Activated naive CD8-positive, alpha-beta T cell treated with anti-CD3 and anti-CD28 coated beads, Interleukin-2, amount 10 ng/mL, durations not matched to agents 7 days and 5 days (primary cell): ENCODE data around the gene TIGAR. TPM values are rescaled to one million over a fixed set of nuclear protein-coding genes. Genes with fewer than 3 reads are reported as not detected.

Source experiments
- total RNA-seq, 2 experiments: library from RNA; stranded (reverse); gene quantifications; one replicate each; pipeline ENCODE4 v1.2.3, GENCODE V29; 2021

Gene TIGAR
- total RNA-seq, 2 experiments from 2014 or later: 9.7 to 11.4 TPM

Other genes with a start within 250 kb of the TIGAR start
- 100 to 1,000 TPM; 417 to 438 TPM for gene CCND2, start 47.5 kb upstream of the TIGAR start, total RNA-seq
- gene FGF23, start 58.5 kb downstream of the TIGAR start, total RNA-seq: not detected
- gene FGF6, start 124.6 kb downstream of the TIGAR start, total RNA-seq: not detected
- gene RAD51AP1, start 217.7 kb downstream of the TIGAR start, total RNA-seq: 10 to 100 TPM; 44.6 to 50.2 TPM
- gene DYRK4, start 241.0 kb downstream of the TIGAR start, total RNA-seq: 10 to 100 TPM; 25.6 to 30.9 TPM